Measurements from ENCODE around the gene ZMAT3. TPM values are rescaled to one million over a fixed set of nuclear protein-coding genes. Genes with fewer than 3 reads are reported as not detected.
"Not testable (repeated sequence)": the region's sequence is repeated elsewhere in the genome, so short reads cannot be mapped to it uniquely, and the experiment has no call there.

Gene ZMAT3
- total RNA-seq, 2 experiments from 2014 or later = 21.1 to 21.9 TPM

DNA sequence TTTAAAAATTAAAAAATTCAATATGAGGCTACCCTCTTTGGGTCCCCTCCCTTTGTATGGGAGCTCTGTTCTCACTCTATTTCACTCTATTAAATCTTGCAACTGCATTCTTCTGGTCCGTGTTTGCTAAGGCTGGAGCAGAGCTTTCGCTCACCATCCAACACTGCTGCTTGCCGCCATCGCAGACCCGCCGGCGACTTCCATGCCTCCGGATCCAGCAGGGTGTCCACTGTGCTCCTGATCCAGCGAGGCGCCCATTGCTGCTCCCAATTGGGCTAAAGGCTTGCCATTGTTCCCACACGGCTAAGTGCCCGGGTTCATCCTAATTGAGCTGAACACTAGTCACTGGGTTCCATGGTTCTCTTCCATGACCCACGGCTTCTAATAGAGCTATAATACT, 17.0 kb downstream of the ZMAT3 start:
- H3K4me3 Mint-ChIP-seq; H3K4me1 Mint-ChIP-seq; ATAC-seq (ENCODE audit: low read depth); H3K9me3 Mint-ChIP-seq; H3K27me3 Mint-ChIP-seq; POLR2A ChIA-PET; H3K27ac Mint-ChIP-seq; DNase-seq: not testable (repeated sequence)
- peaks cover 42% of the 10 kb centered on the region for H3K36me3 Mint-ChIP-seq

DNA sequence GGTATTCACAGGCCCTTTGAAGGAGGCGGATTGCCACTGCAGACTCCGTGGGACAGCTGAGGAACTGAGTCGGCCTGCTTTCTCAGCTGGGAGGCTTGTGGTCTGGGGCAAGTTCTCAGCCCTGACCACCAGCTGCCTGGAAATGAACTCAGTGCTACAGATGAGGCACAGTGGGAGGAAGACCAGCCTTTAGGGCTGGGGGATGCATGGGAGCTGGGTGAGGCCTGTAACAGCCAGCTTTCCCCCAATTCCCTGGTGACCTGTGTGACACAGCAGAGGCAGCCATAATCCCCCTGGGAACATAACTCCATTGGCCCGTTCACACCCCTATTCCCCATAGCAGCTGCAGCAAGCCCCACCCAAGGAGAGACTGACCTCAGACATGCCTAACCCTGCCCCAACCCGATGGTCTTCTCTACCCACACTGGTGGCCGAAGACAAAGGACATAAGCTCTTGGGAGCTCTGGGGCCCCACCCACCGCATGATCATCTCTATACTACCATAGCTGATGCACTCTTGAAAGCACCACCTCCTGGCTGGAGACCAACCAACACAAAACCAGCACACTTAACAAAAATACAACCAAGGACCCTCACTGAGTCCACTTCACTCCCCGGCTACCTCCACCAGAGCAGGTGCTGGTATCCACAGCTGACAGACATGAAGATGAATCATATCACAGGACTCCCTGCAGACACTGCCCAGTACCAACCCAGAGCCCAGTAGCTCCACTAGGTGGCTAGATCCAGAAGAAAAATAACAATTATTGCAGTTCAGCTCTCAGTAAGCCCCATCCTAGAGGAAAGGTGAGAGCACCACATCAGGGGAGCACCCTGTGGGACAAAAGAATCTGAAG, 24.9 kb downstream of the ZMAT3 start:
- H3K9me3 Mint-ChIP-seq = peaks cover 7% of the 10 kb centered on the region
- peaks cover 13% of the 10 kb centered on the region for H3K4me1 Mint-ChIP-seq
- no peaks in the 10 kb centered on the region for H3K27me3 Mint-ChIP-seq
- H3K36me3 Mint-ChIP-seq = peaks cover 46% of the 10 kb centered on the region
- no peak overlapping the region for H3K4me3 Mint-ChIP-seq
- POLR2A ChIA-PET = no interaction called here
- ATAC-seq (ENCODE audit: low read depth) = no peak
- no peak for DNase-seq
- no peak overlapping the region for H3K27ac Mint-ChIP-seq

DNA sequence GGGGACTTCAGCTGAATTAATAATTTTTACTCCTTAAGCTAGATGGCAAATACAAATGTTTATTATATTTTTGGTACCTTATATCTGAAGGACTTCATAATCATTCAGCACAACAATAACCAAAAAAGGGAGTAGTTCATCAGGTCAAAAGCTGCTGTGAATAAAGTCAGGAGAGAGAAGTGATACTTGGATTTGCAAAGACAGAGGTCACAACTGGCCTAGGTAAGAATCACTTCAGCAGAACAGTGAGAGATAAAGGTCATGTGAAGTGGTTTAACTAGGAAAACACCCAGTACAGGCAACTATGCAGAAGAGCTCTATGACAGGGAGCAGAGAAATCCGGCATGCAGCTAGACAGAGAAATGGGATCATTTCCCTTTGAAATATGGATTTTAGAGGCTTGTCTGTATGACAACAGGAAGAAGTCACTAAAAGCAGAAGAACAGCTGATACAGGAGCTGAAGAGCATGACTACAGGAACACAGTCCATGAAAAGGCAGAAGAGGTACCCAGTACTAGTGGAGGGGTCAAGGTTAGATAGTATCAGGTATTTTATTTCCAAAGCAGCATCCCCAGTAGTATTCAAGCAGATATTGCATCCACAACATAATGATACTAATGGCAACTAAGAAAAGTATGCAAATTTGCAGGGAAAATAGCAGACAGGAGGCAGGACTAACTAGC, 25.7 kb downstream of the ZMAT3 start:
- Mint-ChIP-seq H3K4me1 (peaks cover 13% of the 10 kb centered on the region), H3K4me3 (no peak overlapping the region), H3K9me3 (peaks cover 5% of the 10 kb centered on the region), H3K27me3 (no peaks in the 10 kb centered on the region), H3K27ac (no peak overlapping the region), H3K36me3 (peaks cover 47% of the 10 kb centered on the region)
- POLR2A ChIA-PET = no interaction called here
- DNase-seq (no peak), ATAC-seq (ENCODE audit: low read depth) (no peak)

DNA sequence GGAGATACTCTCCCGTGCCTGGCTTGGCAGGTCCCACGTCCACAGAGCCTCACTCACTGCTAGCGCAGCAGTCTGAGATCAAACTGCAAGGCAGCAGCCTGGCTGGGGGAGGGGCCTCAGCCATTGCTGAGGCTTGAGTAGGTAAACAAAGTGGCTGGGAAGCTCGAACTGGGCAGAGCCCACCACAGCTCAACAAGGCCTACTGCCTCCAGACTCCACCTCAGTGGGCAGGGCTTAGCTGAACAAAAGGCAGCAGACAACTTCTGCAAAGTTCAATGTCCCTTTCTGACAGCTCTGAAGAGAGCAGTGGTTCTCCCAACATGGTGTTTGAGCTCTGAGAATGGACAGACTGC, 32.7 kb downstream of the ZMAT3 start:
- DNase-seq; H3K27me3 Mint-ChIP-seq; ATAC-seq (ENCODE audit: low read depth); H3K4me3 Mint-ChIP-seq; H3K4me1 Mint-ChIP-seq; H3K9me3 Mint-ChIP-seq; POLR2A ChIA-PET; H3K27ac Mint-ChIP-seq: not testable (repeated sequence)
- peaks cover 40% of the 10 kb centered on the region for H3K36me3 Mint-ChIP-seq

DNA sequence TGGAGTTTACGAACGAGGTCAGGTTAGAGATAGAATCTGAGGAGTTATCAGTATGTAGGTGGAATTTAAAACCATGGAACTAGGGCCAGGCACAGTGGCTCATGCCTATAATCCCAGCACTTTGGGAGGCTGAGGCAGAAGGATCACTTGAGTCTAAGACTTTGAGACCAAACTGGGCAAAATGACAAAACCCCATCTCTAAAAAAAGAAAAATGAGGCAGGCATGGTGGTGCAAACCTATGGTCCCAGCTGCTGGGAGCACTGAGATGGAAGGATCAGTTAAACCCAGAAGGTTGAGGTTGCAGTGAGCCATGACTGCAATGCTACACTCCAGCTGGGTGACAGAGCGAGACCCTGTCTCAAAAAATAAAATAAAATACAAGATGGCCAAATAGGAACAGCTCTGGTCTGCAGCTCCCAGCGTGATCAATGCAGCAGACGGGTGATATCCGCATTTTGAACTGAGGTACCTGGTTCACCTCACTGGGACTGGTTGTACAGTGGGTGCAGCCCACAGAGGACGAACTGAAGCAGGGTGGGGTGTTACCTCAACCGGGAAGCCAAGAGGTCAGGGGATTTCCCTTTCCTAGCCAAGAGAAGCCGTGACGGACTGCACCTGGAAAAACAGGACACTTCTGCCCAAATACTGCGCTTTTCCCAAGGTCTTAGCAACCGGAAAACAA, 33.3 kb downstream of the ZMAT3 start:
- Mint-ChIP-seq H3K27ac (peak overlapping the region; percentile 86), H3K4me1 (peaks cover 9% of the 10 kb centered on the region), H3K27me3 (no peaks in the 10 kb centered on the region), H3K4me3 (peak overlapping the region; percentile 57), H3K36me3 (peaks cover 35% of the 10 kb centered on the region), H3K9me3 (peaks cover 6% of the 10 kb centered on the region)
- POLR2A ChIA-PET = no interaction called here
- DNase-seq (no peak), ATAC-seq (ENCODE audit: low read depth) (no peak)

DNA sequence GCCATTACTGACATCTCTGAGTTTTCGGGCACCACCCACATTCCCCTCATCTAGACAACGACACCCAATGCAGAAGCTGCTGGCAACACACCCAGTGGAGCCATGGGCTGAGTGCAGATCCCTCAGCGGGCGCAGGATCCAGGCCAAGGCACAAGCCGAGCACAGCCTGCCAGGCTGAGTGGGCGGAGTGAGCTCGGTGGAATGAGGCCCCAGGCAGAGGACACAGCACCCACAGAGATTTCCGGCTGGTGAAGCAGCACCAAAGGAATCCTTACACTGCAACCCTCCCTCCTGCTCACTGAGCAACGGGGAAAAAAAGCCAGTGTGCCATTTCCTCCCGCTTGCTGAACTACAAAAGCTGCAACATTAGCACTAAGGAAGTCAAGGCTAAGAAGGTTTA, 34.3 kb downstream of the ZMAT3 start:
- POLR2A ChIA-PET = no interaction called here
- Mint-ChIP-seq H3K4me1 (peaks cover 9% of the 10 kb centered on the region), H3K9me3 (peaks cover 3% of the 10 kb centered on the region), H3K4me3 (peak overlapping the region; percentile 57), H3K36me3 (peaks cover 29% of the 10 kb centered on the region), H3K27me3 (no peaks in the 10 kb centered on the region), H3K27ac (peak overlapping the region; percentile 86)
- ATAC-seq (ENCODE audit: low read depth) (peak; percentile 95), DNase-seq (peak; percentile 48)

DNA sequence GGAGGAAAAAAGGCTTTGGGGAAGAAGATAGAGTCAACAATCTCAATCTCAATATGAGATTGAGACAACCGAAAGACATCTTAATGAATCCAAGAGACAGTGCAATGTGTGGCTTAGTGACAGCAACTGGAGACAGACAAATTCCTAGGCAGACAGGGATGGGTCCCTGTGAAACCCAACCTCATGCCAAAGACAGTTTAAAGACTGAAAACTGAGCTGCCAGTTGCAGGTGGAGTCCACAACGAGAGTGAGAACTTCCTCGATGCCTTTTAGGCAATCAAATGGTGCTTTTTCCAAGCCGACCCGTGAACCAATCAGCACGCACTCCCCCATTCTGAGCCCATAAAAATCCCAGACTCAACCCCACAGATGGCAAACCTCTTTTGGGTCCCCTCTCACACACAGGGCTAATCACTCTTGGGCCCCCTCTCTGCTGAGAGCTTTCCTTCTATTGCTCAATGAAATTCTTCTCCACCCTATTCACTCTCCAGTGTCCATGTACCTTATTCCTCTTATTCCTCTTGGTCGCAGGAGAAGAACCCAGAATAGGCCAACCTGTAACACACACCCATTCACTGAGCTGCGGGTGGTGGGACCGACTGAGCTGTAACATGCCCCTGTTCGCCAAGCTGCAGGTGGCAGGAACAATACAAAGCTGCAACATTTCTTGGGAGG, 34.8 kb downstream of the ZMAT3 start:
- POLR2A ChIA-PET = interaction anchor here (0.5 kb wide), 1 partner anchor 13 kb away, joined by 3 read pairs; no protein-coding TSS in a partner anchor
- no peak overlapping the region for H3K4me3 Mint-ChIP-seq
- peak overlapping the region; percentile 86 for H3K27ac Mint-ChIP-seq
- peaks cover 24% of the 10 kb centered on the region for H3K36me3 Mint-ChIP-seq
- ATAC-seq (ENCODE audit: low read depth) (no peak), DNase-seq (no peak)
- H3K9me3 Mint-ChIP-seq = peaks cover 3% of the 10 kb centered on the region
- peaks cover 9% of the 10 kb centered on the region for H3K4me1 Mint-ChIP-seq
- H3K27me3 Mint-ChIP-seq = no peaks in the 10 kb centered on the region

DNA sequence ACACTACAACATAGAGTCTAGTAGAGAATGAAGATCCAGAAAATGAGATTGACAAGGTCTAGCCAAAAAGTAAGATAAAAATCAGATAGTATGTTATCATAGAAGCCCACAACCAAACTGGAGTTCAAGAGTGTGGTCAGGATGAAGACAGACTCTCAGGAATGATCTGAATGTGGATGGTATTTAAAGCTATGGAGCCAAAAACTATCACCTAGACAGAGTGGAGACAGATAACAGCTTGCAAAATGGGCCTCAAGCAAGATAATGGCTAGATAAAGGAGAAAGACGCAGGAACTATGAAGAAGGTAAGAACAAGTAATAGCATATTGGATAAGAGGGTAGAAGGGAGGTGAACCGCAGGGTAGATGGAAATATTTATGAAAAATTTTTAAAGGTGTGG, 35.4 kb downstream of the ZMAT3 start:
- Mint-ChIP-seq H3K4me1 (peaks cover 9% of the 10 kb centered on the region), H3K27me3 (no peaks in the 10 kb centered on the region), H3K4me3 (no peak overlapping the region), H3K27ac (no peak overlapping the region), H3K36me3 (peaks cover 21% of the 10 kb centered on the region), H3K9me3 (peaks cover 3% of the 10 kb centered on the region)
- no peak for DNase-seq
- ATAC-seq (ENCODE audit: low read depth) = no peak
- POLR2A ChIA-PET = no interaction called here

DNA sequence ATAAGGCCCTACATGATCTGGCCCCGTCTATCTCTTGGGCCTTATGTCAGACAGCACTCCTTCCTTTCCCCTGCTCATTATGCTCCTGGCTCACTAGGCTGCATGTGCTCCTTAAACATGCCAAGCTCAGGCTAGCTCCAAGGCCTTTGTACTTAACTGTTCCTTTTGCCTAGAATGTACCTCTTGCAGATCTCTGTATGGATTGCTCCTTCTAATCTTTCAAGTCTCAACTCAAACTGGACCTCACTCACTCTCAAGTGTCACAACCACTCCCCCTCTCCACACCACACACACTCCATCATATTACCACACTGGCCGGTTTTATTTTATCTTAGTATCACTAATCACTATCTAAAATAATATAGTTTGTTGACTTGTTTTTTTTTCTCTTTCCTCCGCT, 36.4 kb downstream of the ZMAT3 start:
- Mint-ChIP-seq H3K4me1 (peaks cover 9% of the 10 kb centered on the region), H3K9me3 (no peaks in the 10 kb centered on the region), H3K4me3 (no peak overlapping the region), H3K27ac (no peak overlapping the region), H3K27me3 (no peaks in the 10 kb centered on the region), H3K36me3 (peaks cover 17% of the 10 kb centered on the region)
- POLR2A ChIA-PET = no interaction called here
- ATAC-seq (ENCODE audit: low read depth) (no peak), DNase-seq (no peak)

DNA sequence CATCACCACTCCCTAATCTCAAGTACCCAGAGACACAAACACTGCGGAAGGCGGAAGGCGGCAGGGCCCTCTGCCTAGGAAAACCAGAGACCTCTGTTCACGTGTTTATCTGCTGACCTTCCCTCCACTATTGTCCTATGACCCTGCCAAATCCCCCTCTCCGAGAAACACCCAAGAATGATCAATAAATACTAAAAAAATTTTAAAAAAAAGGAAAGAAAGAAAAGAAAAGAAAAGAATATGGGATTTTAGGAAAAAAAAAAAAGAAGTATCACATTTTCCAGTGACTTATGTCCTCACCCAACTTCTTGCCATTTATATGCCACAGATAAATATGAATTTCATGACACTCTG, 38.3 kb downstream of the ZMAT3 start:
- H3K27ac Mint-ChIP-seq; H3K9me3 Mint-ChIP-seq; H3K27me3 Mint-ChIP-seq; DNase-seq; H3K4me3 Mint-ChIP-seq; ATAC-seq (ENCODE audit: low read depth); POLR2A ChIA-PET: not testable (repeated sequence)
- Mint-ChIP-seq H3K4me1 (peaks cover 14% of the 10 kb centered on the region), H3K36me3 (peaks cover 13% of the 10 kb centered on the region)

DNA sequence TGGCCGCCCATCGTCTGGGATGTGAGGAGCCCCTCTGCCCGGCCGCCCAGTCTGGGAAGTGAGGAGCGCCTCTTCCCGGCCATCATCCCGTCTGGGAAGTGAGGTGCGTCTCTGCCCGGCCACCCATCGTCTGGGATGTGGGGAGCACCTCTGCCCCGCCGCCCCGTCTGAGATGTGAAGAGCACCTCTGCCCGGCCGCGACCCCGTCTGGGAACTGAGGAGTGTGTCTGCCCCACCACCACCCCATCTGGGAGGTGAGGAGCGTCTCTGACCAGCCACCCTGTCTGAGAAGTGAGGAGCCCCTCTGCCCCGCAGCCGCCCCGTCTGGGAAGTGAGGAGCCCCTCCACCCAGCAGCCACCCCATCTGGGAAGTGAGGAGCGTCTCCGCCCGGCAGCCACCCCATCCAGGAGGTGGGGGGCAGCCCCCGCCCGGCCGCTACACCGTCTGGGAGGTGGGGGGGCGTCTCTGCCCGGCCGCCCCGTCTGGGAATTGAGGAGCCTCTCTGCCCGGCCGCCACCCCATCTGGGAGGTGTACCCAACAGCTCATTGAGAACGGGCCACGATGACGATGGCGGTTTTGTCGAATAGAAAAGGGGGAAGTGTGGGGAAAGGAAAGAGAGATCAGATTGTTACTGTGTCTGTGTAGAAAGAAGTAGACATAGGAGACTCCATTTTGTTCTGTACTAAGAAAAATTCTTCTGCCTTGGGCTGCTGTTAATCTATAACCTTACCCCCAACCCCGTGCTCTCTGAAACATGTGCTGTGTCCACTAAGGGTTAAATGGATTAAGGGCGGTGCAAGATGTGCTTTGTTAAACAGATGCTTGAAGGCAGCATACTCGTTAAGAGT, 38.9 kb downstream of the ZMAT3 start:
- POLR2A ChIA-PET; H3K9me3 Mint-ChIP-seq; H3K36me3 Mint-ChIP-seq; H3K27me3 Mint-ChIP-seq; DNase-seq; H3K27ac Mint-ChIP-seq; ATAC-seq (ENCODE audit: low read depth); H3K4me3 Mint-ChIP-seq: not testable (repeated sequence)
- peaks cover 14% of the 10 kb centered on the region for H3K4me1 Mint-ChIP-seq

DNA sequence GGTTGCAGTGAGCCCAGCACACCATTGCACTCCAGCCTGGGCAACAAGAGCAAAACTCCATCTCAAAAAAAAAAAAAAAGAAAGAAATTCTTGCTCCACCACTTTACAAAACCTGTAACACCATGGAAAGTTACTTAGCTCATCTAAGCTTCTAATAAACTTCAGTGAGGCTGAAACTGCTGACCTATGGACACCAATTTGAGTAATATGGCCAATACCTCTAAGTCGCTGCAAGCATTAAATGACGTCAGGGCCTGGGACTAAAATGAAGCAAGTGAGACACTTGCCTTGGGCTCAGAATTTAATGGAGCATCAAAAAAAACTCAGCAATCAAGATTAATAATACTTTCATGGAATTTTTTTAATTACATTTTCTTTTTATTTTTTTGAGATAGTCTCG, 42.5 kb downstream of the ZMAT3 start:
- Mint-ChIP-seq H3K4me3 (no peak overlapping the region), H3K36me3 (peaks cover 11% of the 10 kb centered on the region), H3K27ac (no peak overlapping the region), H3K9me3 (no peaks in the 10 kb centered on the region), H3K27me3 (no peaks in the 10 kb centered on the region), H3K4me1 (peaks cover 12% of the 10 kb centered on the region)
- ATAC-seq (ENCODE audit: low read depth) (no peak), DNase-seq (no peak)
- POLR2A ChIA-PET = no interaction called here

DNA sequence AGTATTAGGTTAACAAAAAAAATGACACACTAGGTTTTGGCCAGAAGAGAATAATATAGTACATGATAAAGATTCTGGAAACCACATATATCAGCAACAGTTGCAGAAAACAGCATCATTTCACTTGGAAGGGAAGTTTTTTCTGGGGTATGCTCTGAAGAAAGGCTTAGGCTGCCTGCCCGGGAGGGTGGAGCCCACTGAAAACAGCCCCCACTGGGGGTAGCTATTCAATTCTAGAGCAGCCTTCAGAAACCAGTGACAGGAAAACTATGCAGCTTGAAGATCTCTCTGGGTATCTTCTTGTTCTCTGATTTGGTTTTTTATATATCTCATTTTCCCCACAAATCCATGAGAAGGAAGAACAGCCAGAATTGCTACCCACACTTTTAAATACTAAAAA, 43.2 kb downstream of the ZMAT3 start:
- H3K4me1 Mint-ChIP-seq = peaks cover 12% of the 10 kb centered on the region
- POLR2A ChIA-PET = no interaction called here
- no peak for DNase-seq
- no peaks in the 10 kb centered on the region for H3K27me3 Mint-ChIP-seq
- no peak overlapping the region for H3K4me3 Mint-ChIP-seq
- no peaks in the 10 kb centered on the region for H3K9me3 Mint-ChIP-seq
- no peak overlapping the region for H3K27ac Mint-ChIP-seq
- no peak for ATAC-seq (ENCODE audit: low read depth)
- peaks cover 14% of the 10 kb centered on the region for H3K36me3 Mint-ChIP-seq

All from activated naive CD8-positive, alpha-beta T cell treated with anti-CD3 and anti-CD28 coated beads, Interleukin-2, amount 10 ng/mL, durations not matched to agents 7 days and 5 days (primary cell).